Tibial nerve (tissue), 4 donors: Measurements from ENCODE around the gene FAM227A.

Experiments used
- CTCF ChIP-seq, 5 experiments: fragments of 200-600 bp in 3 of 5; fragments of 450-650 bp in 2 of 5; sonication (generic) in 3 of 5; IDR thresholded peaks; one replicate each; pipeline ENCODE4 v1.5.1; 2016 to 2019; ENCODE audit warnings: antibody characterized with exemption in 5 of 5, mild to moderate bottlenecking in 3 of 5, moderate library complexity in 2 of 5
- EP300 ChIP-seq, 2 donors: sonication (generic); formaldehyde crosslinking; IDR thresholded peaks; one replicate each; pipeline ENCODE4 v1.6.1; 2017; ENCODE audit warnings: antibody characterized with exemption in 2 of 2, mild to moderate bottlenecking in 1 of 2

- TF ChIP-seq CTCF (IDR thresholded peaks at IDR 0.05) (no peak), EP300 (IDR thresholded peaks at IDR 0.05) (no peak)
Measured at GRCh38 chr22:38540701-38541100, 115.5 kb downstream of the FAM227A start.
